Bronchial epithelial cell (primary cell): Measurements from ENCODE around the gene PSG11. TPM values are rescaled to one million over a fixed set of nuclear protein-coding genes. Genes with fewer than 3 reads are reported as not detected.
"Not testable (repeated sequence)": the region's sequence is repeated elsewhere in the genome, so short reads cannot be mapped to it uniquely, and the experiment has no call there.

Source experiments
- DNase-seq: peaks from one replicate; pipeline ENCODE4 v3.0.0-alpha.2; 2010; ENCODE audit warnings: low read depth
- FAIRE-seq: peaks from 2 replicates; lab custom pipeline; 2011; peaks lifted over from hg19 to GRCh38; lab: Jason Lieb, UNC
- H3K27me3 ChIP-seq: 2 replicates; pipeline ENCODE4 v1.5.1; 2011; ENCODE audit warnings: low read length; ENCODE audit not compliant: control insufficient read depth, insufficient read depth
- H3K36me3 ChIP-seq: 2 replicates; pipeline ENCODE4 v1.5.1; 2011; ENCODE audit warnings: low read length; ENCODE audit not compliant: control insufficient read depth, insufficient read depth
- H3K4me3 ChIP-seq: 2 replicates; pipeline ENCODE4 v1.5.1; 2011; ENCODE audit warnings: mild to moderate bottlenecking, low read depth, low read length, control low read depth
- CTCF ChIP-seq: IDR thresholded peaks from 2 replicates; pipeline ENCODE4 v1.5.1; 2011; ENCODE audit warnings: mild to moderate bottlenecking, moderate library complexity, low read length, control low read depth, inconsistent platforms; ENCODE audit not compliant: insufficient read depth, severe bottlenecking
- total RNA-seq: library from RNA; depleted of rRNA; stranded (reverse); fragments of >200 nt; gene quantifications from 2 replicates; pipeline ENCODE4 v1.2.1, GENCODE V29; 2014

Gene PSG11
- total RNA-seq: not detected in 2 replicates

DNA sequence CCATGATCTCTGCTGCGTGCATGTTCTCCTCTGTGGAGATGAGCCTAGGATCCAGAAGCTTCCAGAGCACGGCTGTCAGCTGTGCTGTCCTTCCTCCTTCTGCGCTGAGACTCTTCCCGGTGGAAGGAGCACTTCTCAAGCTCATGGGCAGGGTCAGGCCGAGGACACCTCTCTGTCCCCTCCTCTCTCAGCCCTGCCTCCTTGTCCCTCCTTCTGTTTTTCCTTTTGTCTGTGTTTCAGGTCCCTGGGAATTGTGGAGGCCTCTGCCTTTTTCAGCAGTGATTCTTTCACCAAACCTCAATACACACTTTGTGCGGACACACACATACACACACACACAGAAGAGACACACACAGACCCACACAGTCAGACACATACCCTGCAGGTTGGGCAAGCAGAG lies at the start of gene PSG11:
PSG11 (minus strand) TSS at position 101 of the 400 bp plus-strand sequence; CDS start at position 4, 97 bp downstream.
- not testable (repeated sequence) for FAIRE-seq

GRCh38 chr19:43062418-43062817 lies 36.1 kb upstream of the PSG11 start:
- not testable (repeated sequence) for H3K4me3 ChIP-seq, H3K27me3 ChIP-seq, DNase-seq, FAIRE-seq, H3K36me3 ChIP-seq

More for the DNA sequence above, at the start of gene PSG11:
- not testable (repeated sequence) for H3K4me3 ChIP-seq, H3K27me3 ChIP-seq, DNase-seq, H3K36me3 ChIP-seq

- FAIRE-seq, H3K36me3 ChIP-seq, H3K4me3 ChIP-seq, H3K27me3 ChIP-seq, DNase-seq: not testable (repeated sequence)
These were observed 35.1 kb upstream of the PSG11 start for GRCh38 chr19:43061326-43061725.

- not testable (repeated sequence) for H3K36me3 ChIP-seq, H3K27me3 ChIP-seq, H3K4me3 ChIP-seq, FAIRE-seq
- peak; percentile 47 for DNase-seq
These were observed 34.0 kb upstream of the PSG11 start for GRCh38 chr19:43060254-43060653.

DNA sequence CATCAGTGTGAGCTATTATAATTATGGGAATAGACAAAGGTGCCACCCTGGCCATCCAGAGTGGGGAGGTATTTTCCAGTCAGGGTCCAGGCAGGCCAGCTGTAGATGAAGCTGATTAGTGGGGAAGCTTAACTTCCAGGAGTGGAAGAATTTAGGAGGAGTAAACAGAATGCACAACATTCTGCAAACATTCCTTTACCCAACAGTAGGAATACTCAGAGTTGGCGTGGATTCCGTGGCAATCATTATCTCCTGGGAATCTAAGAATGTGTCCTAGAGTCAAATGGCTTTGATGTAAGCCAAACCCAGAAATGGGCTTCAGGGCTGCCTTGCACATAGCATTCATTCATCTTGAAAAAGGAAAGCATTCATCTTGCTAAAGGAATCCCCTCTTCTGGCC lies 33.2 kb upstream of the PSG11 start:
- DNase-seq, H3K36me3 ChIP-seq, H3K4me3 ChIP-seq, FAIRE-seq, H3K27me3 ChIP-seq: not testable (repeated sequence)

DNA sequence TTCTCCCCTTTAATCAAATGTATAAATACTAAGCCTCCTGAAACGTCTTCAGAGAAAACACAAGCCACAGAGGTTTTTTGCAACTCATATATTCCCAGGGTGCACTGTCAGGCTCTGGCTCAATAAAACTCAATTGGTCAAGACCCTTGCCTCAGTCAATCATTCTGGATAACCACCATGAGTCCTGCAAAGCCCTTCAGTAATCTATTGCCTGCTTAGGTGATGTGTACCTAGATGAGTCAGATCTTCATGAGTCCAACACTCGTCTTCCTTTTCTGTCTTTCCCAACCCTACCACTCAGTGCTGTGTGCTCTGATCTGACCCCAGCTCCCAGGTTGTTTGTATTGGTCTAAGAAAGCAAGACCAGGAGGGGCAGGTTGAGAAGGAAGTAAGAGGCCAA lies 32.2 kb upstream of the PSG11 start:
- not testable (repeated sequence) for H3K36me3 ChIP-seq, H3K4me3 ChIP-seq, H3K27me3 ChIP-seq, FAIRE-seq
- DNase-seq: peak; percentile 72

- H3K27me3 ChIP-seq, DNase-seq, H3K36me3 ChIP-seq, H3K4me3 ChIP-seq, FAIRE-seq: not testable (repeated sequence)
These were observed 21.7 kb upstream of the PSG11 start for GRCh38 chr19:43047966-43048365.

DNA sequence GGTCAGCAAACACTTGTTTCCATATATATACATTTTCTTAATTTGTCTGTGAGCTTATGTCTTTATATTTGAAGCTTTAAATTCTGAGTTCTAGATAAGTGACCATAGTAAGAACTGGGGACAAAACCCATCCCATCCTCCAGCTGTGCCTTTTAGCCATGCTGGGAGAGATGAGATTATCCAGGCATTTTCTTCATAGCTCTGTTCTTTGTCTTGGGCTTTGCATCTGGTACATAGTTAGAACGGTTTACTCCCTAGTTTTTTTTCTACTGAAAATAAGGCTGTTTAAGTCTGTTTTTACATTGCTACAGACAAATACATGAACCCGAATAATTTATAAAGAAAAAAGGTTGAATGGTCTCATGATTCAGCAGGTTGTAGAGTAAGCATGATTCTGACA lies 20.3 kb upstream of the PSG11 start:
- H3K36me3 ChIP-seq, DNase-seq, FAIRE-seq, H3K27me3 ChIP-seq, H3K4me3 ChIP-seq: not testable (repeated sequence)

DNA sequence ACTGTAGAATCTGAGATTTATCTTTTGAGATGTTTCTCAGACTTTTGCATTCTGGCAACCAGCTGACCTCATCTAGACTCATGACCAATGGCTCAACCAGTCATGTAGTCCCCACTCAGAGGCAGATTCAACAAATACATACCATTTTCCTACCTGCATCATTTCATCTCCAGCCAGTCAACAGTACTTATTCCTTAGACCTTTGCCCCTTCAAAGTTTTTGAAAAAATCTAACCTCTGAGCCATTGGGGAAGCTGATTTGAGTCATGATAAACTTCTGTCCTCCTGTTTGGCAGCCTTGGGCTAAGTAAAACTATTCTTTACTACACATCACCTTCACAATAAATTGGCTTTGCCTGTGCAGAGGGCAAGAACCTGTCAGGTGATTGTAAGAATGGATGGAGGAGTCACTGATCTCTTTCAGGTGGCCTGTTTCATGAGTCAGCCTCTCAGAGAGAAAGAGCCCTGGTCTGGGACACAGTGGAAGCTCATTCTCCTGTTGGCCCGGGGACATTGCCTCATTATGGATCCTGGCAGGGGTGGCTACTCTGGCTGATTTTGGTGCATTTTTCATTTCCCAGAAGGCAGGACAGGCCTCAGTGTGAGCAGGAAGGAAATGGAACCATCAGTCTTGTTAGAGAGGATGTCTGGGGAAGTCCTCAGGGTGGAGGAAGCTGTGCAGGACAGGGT lies 17.4 kb upstream of the PSG11 start:
- DNase-seq, H3K27me3 ChIP-seq, H3K36me3 ChIP-seq, H3K4me3 ChIP-seq: not testable (repeated sequence)
- FAIRE-seq: peak; percentile 13

GRCh38 chr19:43031645-43032044 lies 5.4 kb upstream of the PSG11 start:
- not testable (repeated sequence) for H3K36me3 ChIP-seq, H3K4me3 ChIP-seq, FAIRE-seq, H3K27me3 ChIP-seq
- TF ChIP-seq CTCF: peak; percentile 60
- peak; percentile 53 for DNase-seq
